Measurements from ENCODE around the gene NAPSA.
"Not testable (repeated sequence)": the region's sequence is repeated elsewhere in the genome, so short reads cannot be mapped to it uniquely, and the experiment has no call there.

NAPSA gene

GRCh38 chr19:50365434-50366306 lies at the start of gene NAPSA:
Gene NAPSA (minus strand): TSS chr19:50365639. CDS start chr19:50365621, 18 bp downstream.
- no peak for DNase-seq (ENCODE audit: low read depth)

GRCh38 chr19:50413531-50413930 lies 48.1 kb upstream of the NAPSA start:
- no peak for DNase-seq (ENCODE audit: low read depth)

- no peak for DNase-seq (ENCODE audit: low read depth)
Measured at GRCh38 chr19:50413096-50413495, 47.7 kb upstream of the NAPSA start.

- DNase-seq (ENCODE audit: low read depth) = no peak
Measured at GRCh38 chr19:50412419-50412818, 47.0 kb upstream of the NAPSA start.

- DNase-seq (ENCODE audit: low read depth) = no peak
Measured at GRCh38 chr19:50410109-50410508, 44.7 kb upstream of the NAPSA start.

- DNase-seq (ENCODE audit: low read depth) = no peak
Measured at GRCh38 chr19:50409347-50409746, 43.9 kb upstream of the NAPSA start.

GRCh38 chr19:50406829-50407228 lies 41.4 kb upstream of the NAPSA start:
- no peak for DNase-seq (ENCODE audit: low read depth)

- no peak for DNase-seq (ENCODE audit: low read depth)
Measured at GRCh38 chr19:50406156-50406820, 40.8 kb upstream of the NAPSA start.

- no peak for DNase-seq (ENCODE audit: low read depth)
Measured at GRCh38 chr19:50402544-50403301, 37.3 kb upstream of the NAPSA start.

GRCh38 chr19:50401605-50402450 lies 36.4 kb upstream of the NAPSA start:
- no peak for DNase-seq (ENCODE audit: low read depth)

GRCh38 chr19:50399368-50399745 lies 33.9 kb upstream of the NAPSA start:
- DNase-seq (ENCODE audit: low read depth) = no peak

- no peak for DNase-seq (ENCODE audit: low read depth)
Measured at GRCh38 chr19:50398675-50399367, 33.4 kb upstream of the NAPSA start.

GRCh38 chr19:50394017-50394416 lies 28.6 kb upstream of the NAPSA start:
- no peak for DNase-seq (ENCODE audit: low read depth)

GRCh38 chr19:50393589-50393988 lies 28.1 kb upstream of the NAPSA start:
- DNase-seq (ENCODE audit: low read depth) = no peak

- DNase-seq (ENCODE audit: low read depth) = no peak
Measured at GRCh38 chr19:50392759-50393158, 27.3 kb upstream of the NAPSA start.

GRCh38 chr19:50390952-50391351 lies 25.5 kb upstream of the NAPSA start:
- not testable (repeated sequence) for DNase-seq (ENCODE audit: low read depth)

- not testable (repeated sequence) for DNase-seq (ENCODE audit: low read depth)
Measured at GRCh38 chr19:50390295-50390694, 24.9 kb upstream of the NAPSA start.

- no peak for DNase-seq (ENCODE audit: low read depth)
Measured at GRCh38 chr19:50387868-50388245, 22.4 kb upstream of the NAPSA start.

GRCh38 chr19:50387176-50387867 lies 21.9 kb upstream of the NAPSA start:
- DNase-seq (ENCODE audit: low read depth) = peak; percentile 68
